ENCODE measurements around the gene BATF3.

GRCh38 chr1:212737559-212737958 lies 37.9 kb upstream of the BATF3 start:
- TF ChIP-seq CTCF (IDR thresholded peaks at IDR 0.05; ENCODE audit: borderline replicate concordance, extremely low read depth, low read length, poor library complexity, severe bottlenecking), result no peak
- TF ChIP-seq EZH2 (IDR thresholded peaks at IDR 0.05; ENCODE audit: borderline replicate concordance, low read depth, low read length, severe bottlenecking), result no peak

All from DND-41 (cell line).